AG09309 (cell line): ENCODE results near the gene FBXW4.

ENCODE experiments used
- DNase-seq: peaks from one replicate; pipeline ENCODE4 v3.0.0-alpha.2; 2010; ENCODE audit warnings: low read depth
- H3K4me3 ChIP-seq: 2 replicates; pipeline ENCODE4 v1.5.1; 2011; ENCODE audit warnings: mild to moderate bottlenecking, low read depth, low read length, moderate library complexity; ENCODE audit not compliant: control insufficient read depth
- TF ChIP-seq, protein P1 (sequence below): IDR thresholded peaks from 2 replicates; pipeline ENCODE4 v1.5.1; 2011; ENCODE audit warnings: mild to moderate bottlenecking, low read depth, low read length, inconsistent platforms; ENCODE audit not compliant: insufficient read depth, control insufficient read depth; ENCODE audit errors: missing control alignments

Gene FBXW4

DNA sequence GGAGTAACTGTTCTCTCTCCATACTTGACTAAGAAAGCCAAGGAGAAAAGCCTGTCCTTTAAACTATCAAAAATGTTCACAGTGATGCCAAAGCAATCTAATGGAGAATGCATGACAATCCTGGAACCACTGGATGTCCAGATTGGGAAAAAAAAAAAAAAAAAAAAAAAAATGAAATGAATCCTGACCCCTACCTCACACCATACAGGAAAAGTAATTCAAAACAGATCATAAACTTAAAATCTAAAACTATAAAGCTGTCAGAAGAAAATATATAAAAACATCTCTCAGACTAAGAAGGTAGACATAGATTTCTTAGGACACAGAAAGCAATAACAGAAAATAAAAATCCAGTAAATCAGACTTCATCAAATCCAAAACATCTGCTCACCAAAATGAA is 18.4 kb downstream of the FBXW4 start:
- no peak for DNase-seq
- no peak overlapping the region for H3K4me3 ChIP-seq
- TF ChIP-seq, protein P1, sequence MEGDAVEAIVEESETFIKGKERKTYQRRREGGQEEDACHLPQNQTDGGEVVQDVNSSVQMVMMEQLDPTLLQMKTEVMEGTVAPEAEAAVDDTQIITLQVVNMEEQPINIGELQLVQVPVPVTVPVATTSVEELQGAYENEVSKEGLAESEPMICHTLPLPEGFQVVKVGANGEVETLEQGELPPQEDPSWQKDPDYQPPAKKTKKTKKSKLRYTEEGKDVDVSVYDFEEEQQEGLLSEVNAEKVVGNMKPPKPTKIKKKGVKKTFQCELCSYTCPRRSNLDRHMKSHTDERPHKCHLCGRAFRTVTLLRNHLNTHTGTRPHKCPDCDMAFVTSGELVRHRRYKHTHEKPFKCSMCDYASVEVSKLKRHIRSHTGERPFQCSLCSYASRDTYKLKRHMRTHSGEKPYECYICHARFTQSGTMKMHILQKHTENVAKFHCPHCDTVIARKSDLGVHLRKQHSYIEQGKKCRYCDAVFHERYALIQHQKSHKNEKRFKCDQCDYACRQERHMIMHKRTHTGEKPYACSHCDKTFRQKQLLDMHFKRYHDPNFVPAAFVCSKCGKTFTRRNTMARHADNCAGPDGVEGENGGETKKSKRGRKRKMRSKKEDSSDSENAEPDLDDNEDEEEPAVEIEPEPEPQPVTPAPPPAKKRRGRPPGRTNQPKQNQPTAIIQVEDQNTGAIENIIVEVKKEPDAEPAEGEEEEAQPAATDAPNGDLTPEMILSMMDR, result no peak

DNA sequence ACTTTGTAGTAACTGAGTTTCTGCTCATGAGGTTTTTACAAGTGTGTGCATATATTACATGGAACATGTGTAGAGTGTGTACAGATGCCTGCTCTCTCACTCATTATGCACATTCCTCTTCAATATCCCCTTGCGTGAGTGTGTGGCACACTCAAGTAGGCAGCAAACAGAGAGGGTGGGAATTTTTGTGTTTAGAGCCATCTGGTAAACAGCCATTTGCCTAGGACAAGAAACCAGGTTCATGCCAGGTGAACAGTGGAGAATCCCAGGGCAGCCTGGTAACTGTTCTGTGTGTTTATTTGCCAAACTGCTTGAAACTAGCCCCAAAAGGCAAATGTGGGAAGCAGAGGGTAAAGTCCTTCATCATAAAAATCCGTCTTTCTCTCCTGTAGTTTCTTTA is 19.9 kb downstream of the FBXW4 start:
- no peak overlapping the region for H3K4me3 ChIP-seq
- no peak for DNase-seq
- TF ChIP-seq, protein P1, result no peak

DNA sequence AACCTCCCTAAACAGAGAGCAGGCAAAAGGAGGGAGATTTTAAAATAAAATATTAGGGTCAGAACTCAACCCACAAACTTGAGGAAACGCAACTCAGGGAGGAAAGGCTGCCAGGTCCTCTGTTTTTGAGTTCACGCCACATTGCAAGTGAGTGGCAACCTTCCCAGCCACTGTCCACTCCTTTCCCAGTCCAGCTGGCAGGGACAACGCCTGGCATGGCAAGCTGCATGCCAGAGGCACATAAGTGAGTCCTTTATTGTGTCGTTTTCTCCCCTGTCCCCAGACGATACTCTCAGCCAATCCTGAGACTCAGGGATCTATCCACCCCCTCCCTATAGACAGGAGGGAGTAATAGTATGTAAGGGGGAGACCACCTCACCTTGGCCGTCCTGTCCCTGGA is 22.4 kb downstream of the FBXW4 start:
- TF ChIP-seq, protein P1, result no peak

DNA sequence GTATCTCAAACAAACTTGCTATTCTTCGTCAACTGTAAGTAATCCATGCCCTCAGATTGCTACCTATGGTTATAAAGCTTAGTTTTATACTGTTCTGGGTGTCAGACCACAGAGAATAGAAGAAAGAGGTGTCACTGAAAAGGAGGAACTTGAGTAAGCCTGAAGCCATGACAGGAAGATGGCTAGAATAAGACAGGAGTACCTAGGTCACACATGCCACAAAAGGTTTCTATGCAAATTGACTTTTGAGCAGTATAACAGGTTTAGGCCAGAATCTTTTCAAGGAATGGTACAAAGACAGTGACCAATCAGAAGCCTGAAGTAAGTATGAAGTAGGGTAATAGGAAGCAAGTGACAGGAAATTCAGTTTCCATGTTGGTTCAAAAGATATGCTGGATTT is 23.5 kb downstream of the FBXW4 start:
- TF ChIP-seq, protein P1, result no peak
- H3K4me3 ChIP-seq, result no peak overlapping the region
- DNase-seq, result no peak

More for the DNA sequence above, 22.4 kb downstream of the FBXW4 start:
- H3K4me3 ChIP-seq, result no peak overlapping the region
- DNase-seq, result no peak

DNA sequence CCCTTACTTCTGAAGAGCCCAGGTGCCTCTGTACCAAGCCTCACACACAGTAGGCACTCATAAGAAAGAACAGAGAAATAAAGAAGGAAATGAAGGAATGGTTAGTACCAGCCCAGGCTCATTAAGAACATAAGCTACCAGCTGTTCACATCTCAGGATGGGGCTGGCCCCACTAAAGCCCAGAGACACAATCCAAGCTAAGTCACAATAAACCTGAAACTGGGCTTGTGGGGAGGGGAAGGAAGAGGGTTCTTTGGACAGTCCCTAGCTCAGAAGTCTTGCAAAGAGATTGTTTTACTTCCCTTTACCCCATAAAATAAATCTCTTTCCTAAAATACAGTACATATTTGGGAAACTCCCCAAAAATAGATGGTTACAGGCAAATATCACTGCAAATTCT is 24.3 kb downstream of the FBXW4 start:
- TF ChIP-seq, protein P1, result no peak
- DNase-seq, result no peak
- H3K4me3 ChIP-seq, result no peak overlapping the region

DNA sequence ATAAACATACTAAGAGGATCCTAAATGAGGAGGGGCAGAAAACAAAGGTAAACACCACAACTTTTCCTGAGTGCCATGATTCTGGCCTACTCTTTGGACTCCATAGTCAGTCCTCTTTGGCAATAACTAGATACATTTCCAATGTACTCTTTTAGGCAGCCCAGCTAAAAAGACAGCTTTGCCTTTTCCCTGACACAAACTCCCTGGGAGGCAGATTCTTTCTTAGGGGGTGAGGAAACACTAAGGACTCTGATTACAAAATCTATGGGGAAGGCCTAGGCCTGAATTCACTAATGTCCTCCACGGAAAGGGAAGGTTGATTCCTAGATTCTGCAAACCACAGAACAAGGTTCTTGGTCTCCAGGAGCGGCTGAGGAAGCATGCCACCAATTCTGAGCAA is 25.8 kb downstream of the FBXW4 start:
- TF ChIP-seq, protein P1, result no peak
- H3K4me3 ChIP-seq, result no peak overlapping the region

DNA sequence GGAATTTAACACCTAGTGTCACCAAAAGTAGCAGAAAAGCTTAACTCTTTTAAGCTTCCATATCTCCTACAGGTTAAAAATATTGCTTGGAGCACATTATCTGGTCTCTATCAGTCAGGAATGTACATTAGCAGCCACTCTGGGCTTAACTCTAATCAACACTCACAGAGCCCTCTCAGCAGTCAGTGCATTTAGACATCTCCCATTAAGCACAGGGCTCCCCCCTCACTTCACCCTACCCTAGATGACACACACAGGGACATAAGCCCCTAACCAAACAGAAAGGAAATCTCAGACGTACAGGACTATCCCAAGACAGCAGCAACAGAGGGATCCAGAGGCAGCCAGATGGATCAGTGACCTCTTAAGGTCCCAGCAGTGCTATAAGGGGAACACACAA is 26.4 kb downstream of the FBXW4 start:
- DNase-seq, result no peak
- no peak overlapping the region for H3K4me3 ChIP-seq
- TF ChIP-seq, protein P1, result no peak

More for the DNA sequence above, 25.8 kb downstream of the FBXW4 start:
- no peak for DNase-seq
